Measurements from ENCODE around the gene VOPP1. TPM values are rescaled to one million over a fixed set of nuclear protein-coding genes. Genes with fewer than 3 reads are reported as not detected.
"Not testable (repeated sequence)": the region's sequence is repeated elsewhere in the genome, so short reads cannot be mapped to it uniquely, and the experiment has no call there.

Gene VOPP1
- total RNA-seq, 2 donors from 2014 or later = 47.4 to 56.7 TPM

DNA sequence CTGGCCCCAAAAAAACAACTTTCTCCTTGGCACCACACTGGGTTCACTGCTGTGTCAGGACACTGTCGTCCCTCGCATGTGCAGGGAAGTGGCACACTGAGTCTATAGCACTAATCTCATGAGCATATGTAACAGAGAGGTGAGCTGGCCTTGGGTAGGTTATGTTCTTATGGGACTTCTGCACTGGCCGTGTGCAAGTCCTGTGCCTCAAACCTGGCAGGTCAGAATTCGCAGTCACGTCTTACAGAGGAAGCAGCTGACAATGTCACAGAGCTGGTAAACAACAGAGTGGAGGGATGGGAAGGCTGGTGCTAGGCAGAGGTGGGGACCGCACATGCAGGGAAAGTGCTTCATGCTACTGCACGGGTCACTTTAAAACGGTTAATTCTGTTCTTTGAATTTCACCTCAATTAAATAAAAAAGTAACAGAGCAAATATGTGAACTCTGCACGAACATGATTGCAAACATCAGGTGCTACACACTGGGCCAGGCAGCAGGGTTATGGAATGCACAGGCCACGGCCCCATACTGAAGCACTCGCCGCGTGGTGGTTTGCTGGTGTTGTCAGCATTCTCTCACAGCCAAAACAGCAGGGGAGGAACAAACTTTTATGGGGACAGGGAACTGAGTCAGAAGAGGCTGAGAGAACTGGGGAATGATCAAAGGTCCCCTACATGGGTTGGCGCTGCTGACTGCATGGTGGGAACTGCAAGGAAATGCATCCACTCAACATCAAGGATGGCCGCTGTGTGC, 54.2 kb downstream of the VOPP1 start:
- DNase-seq (ENCODE audit: low spot score) = no peak
- intact Hi-C loops (cut with DNase I) = loop anchor here in 1 of 2 donors (5.0 kb wide), 1 partner anchor 464 kb away; no protein-coding TSS in a partner anchor

DNA sequence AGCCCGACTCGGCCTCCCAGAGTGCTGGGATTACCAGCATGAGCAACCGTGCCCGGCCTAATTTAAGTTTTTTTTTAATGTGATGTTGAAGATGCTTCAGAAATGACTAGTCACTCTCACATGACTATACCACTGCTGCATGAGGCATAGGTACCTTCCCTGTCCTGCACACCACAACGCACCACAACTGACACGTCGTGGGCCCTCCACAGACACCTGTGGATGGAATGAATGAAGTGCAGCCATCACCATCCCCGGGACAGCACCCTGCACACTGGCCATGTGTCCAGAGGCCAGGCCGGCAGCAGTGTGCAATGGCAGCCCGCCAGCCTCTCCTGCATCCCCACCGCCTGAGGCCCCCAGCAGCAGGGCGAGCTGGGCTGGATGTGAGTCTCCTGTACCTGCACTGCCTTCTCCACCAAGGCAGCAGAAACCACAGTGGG, 55.1 kb downstream of the VOPP1 start:
- peak; percentile 58 for DNase-seq (ENCODE audit: low spot score)
- intact Hi-C loops (cut with DNase I) = loop anchor here in 1 of 2 donors (5.0 kb wide), 1 partner anchor 465 kb away; no protein-coding TSS in a partner anchor

DNA sequence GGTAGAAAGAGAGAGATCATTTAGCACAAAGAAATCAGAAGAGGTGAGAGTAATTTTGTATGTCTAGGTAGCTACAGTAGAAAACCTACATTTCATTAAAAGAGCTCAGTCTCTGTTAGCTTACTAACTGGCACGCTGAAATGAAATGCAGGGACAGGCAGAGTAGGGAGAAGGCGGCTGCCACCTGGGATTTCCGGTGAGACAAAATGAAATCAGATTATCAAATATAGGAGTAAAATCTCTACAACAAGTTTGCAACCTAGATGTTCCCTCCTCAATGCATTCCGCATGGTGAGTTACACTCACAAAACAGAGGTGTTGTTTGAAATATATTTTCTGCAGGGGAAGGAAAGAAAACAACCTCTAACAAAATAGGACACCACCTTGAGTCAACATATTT, 55.9 kb downstream of the VOPP1 start:
- intact Hi-C loops (cut with DNase I) = loop anchor here in 1 of 2 donors (5.0 kb wide), 1 partner anchor 466 kb away; no protein-coding TSS in a partner anchor
- DNase-seq (ENCODE audit: low spot score) = no peak

- DNase-seq (ENCODE audit: low spot score) = no peak
- intact Hi-C loops (cut with DNase I) = loop anchor here in 1 of 2 donors (5.0 kb wide), 1 partner anchor 467 kb away; no protein-coding TSS in a partner anchor
These were observed 56.6 kb downstream of the VOPP1 start for GRCh38 chr7:55515569-55516279.

DNA sequence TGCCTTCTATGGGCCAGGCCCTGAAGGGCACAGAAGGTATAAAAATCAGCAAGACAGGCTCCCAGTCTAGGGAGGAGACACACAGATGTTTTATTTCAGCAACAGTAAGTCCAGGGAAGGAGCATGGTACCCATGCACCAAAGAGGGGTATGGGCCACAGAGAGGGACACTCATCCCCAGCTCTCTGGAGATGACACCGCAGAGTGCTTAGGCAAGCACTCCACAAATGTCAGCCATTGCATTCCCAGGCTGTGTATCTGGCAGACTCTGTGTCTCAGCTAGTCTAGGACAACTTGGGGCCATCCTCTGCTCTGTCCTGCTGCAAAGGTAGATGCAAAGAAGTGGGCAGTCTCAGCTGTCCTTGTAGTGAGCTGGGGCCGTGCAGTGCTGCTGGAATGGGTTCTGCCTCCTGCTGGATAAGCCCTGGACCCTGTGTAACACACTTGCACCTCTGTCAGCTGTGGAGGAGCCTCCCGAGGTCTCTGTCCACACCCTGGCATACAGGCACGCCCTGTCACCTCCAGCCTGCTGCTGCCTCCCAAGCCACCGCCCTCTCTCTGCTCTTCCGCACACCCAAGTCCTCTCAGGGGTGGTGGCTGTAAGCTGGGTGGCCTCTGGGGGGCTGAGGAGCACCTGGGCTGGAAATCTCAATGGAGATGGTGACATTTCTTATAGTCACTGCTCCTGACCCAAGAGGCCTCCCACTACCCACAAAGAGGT, 57.6 kb downstream of the VOPP1 start:
- intact Hi-C loops (cut with DNase I) = loop anchor here in 1 of 2 donors (5.0 kb wide), 1 partner anchor 468 kb away; no protein-coding TSS in a partner anchor
- no peak for DNase-seq (ENCODE audit: low spot score)

DNA sequence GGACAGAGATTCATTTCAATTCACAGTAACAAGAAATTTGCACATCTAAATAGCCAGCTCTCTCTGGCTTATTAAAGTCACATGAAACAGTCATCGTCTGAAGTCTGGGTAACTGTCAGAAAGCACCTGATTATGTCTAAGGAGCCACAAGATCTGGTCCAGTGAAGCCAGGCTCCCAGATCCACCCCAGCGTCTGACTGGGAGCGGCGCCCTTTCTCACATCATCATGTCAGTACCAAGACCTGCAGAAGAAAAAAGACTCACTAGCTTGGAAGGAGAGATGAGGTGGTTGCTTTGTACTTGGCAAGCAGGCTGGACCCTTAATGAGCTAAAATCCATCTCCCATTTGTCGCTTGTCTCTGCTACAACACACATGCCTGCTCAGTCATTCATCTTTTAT, 58.4 kb downstream of the VOPP1 start:
- DNase-seq (ENCODE audit: low spot score) = no peak
- intact Hi-C loops (cut with DNase I) = no loop called here

DNA sequence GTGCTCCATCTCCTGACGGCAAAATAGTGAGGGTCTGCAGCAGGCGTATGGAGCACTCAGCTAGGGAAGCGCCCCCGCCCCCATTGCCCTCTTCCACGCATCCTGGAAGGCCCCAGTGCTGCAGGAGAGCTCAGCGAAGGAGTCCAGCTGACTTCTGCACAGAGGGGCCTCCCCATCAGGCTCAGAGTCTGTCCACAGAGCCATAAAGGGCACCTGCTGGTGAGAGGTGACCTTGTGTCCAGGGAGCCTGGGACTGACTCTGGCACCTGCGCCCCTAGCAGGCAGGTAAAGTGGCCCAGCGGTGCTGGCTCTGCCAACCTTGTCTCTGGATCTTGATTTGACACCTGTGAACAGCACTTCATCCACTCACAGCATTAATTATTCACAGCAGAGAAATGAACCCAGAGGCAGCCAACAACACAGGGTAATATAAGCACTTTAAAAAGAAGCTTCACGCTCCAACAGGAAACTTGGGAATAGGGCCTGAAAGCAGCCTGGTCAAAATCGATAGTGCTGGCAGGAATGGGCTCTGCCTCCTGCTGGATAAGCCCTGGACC, 59.6 kb downstream of the VOPP1 start:
- peak; percentile 54 for DNase-seq (ENCODE audit: low spot score)
- intact Hi-C loops (cut with DNase I) = no loop called here

DNA sequence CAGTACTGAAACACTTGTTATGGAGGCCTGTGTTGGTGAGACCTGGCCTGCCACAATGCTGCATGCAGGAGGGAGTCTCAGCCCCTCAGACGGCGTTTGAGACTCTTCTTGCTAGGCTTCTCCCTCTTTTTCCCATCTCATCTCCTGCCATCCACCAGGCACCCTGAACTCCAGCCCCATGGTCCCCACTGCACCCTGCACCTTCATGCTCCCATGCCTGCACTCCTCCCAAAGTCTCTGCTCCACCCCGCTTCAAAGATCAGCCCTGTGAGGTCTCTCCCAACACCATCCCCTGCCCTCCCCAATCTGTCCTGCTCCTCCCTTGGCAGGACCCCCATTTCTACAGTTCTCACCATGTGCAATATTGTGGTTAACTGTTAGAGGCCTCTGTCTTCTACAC, 61.7 kb downstream of the VOPP1 start:
- intact Hi-C loops (cut with DNase I) = loop anchor here in 1 of 2 donors (2.0 kb wide), 1 partner anchor 68 kb away; no protein-coding TSS in a partner anchor
- DNase-seq (ENCODE audit: low spot score) = no peak

- DNase-seq (ENCODE audit: low spot score) = not testable (repeated sequence)
- intact Hi-C loops (cut with DNase I) = loop anchor here in 1 of 2 donors (2.0 kb wide), 1 partner anchor 67 kb away; no protein-coding TSS in a partner anchor
These were observed 62.1 kb downstream of the VOPP1 start for GRCh38 chr7:55510206-55510605.

- intact Hi-C loops (cut with DNase I) = no loop called here
- no peak for DNase-seq (ENCODE audit: low spot score)
These were observed 63.0 kb downstream of the VOPP1 start for GRCh38 chr7:55509322-55509721.

GRCh38 chr7:55508221-55509011, 63.9 kb downstream of the VOPP1 start:
- DNase-seq (ENCODE audit: low spot score) = no peak
- intact Hi-C loops (cut with DNase I) = no loop called here

GRCh38 chr7:55507743-55508142, 64.6 kb downstream of the VOPP1 start:
- no peak for DNase-seq (ENCODE audit: low spot score)
- intact Hi-C loops (cut with DNase I) = no loop called here

DNA sequence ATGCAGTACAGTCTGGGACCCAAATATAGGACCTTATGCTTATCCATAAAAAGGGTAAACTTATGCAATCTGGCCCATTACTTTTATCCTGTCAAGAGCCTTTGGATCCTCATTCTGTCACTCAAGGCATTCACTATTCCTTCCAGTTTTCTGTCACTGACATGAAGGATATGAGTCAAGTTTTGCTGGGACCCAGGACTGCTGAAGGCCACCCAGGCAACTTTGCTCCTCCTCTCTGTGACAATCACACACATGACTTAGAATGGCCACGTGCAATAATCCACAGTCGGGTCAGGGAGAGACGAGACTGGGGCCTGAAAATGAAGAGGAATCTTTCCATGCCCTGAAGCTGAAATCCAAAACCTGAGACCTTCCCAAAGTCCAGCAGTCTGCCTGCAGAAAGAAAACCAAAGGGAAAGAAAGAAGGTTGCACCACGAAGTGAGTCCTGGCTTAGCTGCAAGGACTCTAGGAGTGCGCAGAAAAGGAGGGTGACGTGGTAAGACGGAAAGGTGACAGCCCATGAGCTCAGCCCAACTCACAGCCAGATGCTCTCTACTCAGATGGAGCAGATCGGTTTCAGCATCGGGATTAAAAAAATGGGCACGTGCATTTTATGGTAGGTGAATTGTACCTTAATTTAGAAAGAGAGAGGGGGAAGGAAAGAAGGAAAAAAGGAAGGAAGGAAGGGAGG, 67.2 kb downstream of the VOPP1 start:
- no peak for DNase-seq (ENCODE audit: low spot score)
- intact Hi-C loops (cut with DNase I) = no loop called here

DNA sequence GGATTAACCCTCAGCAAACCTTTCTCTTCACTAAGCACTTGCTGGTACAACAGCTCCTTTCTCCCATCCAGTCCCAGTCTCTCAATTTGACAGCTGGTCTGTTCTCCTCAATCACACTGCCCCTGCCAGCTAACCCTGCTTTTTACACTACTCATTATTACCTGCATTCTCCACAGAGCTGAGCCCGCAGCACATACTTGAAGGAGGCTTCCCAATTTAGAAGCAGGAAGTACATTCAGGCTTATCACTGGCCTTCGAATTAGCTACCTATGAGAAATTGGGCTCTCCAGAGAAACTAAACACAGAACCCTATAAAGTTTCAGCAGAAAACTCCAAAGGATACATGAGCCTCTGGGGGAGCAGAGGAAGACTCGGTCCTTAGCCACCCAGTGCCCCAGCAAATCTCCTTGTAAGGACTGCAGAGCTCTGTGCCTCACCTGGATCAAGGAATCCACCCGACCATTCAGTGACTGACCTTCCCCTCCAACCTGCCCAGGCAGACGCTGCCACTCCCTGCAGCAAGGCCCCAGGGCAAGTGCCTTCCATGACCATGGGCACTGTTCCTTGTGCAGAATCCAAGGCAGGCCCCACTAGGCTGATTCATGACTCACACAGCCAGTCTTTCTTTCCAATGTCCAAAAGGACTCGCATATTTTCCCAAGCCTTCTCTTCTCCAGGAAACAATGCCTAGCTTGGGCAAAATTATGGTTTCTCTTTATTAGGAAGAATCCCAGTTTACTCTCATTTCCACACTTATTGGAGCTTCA, 68.0 kb downstream of the VOPP1 start:
- DNase-seq (ENCODE audit: low spot score) = no peak
- intact Hi-C loops (cut with DNase I) = no loop called here

- DNase-seq (ENCODE audit: low spot score) = no peak
- intact Hi-C loops (cut with DNase I) = no loop called here
These were observed 69.4 kb downstream of the VOPP1 start for GRCh38 chr7:55502858-55503440.

DNA sequence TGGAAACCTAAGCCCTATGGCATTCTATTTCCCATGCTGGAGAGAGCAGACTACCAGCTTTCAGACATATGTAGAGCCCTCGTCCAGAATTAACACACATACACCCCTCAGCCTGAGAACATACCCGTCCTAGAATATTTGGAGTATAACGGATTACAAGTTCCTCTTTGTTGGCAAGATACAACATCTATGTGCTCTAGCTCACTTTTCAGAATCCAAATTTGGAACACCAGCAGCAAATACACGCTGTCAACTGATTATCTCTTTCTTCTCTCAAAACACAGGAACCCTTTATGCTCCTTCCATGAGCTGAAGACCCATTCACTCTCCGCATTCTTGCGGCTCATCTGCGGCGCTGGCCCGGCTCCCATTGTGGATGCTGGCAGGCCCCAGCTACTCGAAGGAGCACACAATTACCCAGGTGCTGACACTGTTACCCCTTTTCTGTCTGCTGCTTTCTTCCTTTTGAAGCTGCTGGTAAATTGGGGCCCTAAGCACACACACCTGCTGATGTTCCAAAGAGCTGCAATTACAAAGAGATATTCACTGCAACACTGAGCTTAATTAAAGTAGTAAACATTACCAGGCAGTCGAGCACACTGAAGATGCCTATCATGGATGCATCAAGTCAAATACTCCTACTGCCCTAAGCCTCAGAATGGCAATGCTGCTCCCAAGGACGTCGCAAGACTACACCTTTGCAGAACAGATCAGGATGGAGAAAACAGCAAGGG, 70.0 kb downstream of the VOPP1 start:
- intact Hi-C loops (cut with DNase I) = no loop called here
- no peak for DNase-seq (ENCODE audit: low spot score)

Data from posterior vena cava (tissue), 2 donors.